OCI-LY1 (cell line): Measurements from ENCODE around the gene NEURL1.
"Not testable (repeated sequence)": the region's sequence is repeated elsewhere in the genome, so short reads cannot be mapped to it uniquely, and the experiment has no call there.

ENCODE experiments used
- H2AFZ ChIP-seq: fragments of 200-600 bp; sonication (generic), shearing (Covaris generic); 2 replicates; pipeline ENCODE4 v1.6.0; 2014; ENCODE audit warnings: antibody characterized with exemption, mild to moderate bottlenecking, low read length
- H3F3A ChIP-seq: fragments of 200-600 bp; sonication (generic), shearing (Covaris generic); 2 replicates; pipeline ENCODE4 v1.6.0; 2014; ENCODE audit warnings: mild to moderate bottlenecking, antibody characterized with exemption, low read length, moderate library complexity; ENCODE audit not compliant: insufficient read depth
- H3K27ac ChIP-seq: fragments of 200-600 bp; sonication (generic); 2 replicates; pipeline ENCODE4 v1.5.1; 2014; ENCODE audit warnings: low read length, mixed run types, mild to moderate bottlenecking, low read depth; ENCODE audit not compliant: poor library complexity, severe bottlenecking
- H3K27me3 ChIP-seq: fragments of 200-600 bp; sonication (generic); 2 replicates; pipeline ENCODE4 v1.6.0; 2014; ENCODE audit warnings: antibody characterized with exemption, mild to moderate bottlenecking, low read length, moderate library complexity; ENCODE audit not compliant: insufficient read depth
- H3K36me3 ChIP-seq: fragments of 200-600 bp; sonication (generic); 2 replicates; pipeline ENCODE4 v1.6.1; 2014; ENCODE audit warnings: mild to moderate bottlenecking, antibody characterized with exemption, low read length, moderate library complexity, mixed read lengths; ENCODE audit not compliant: insufficient read depth
- H3K4me1 ChIP-seq: fragments of 200-600 bp; sonication (generic); 2 replicates; pipeline ENCODE4 v1.5.1; 2014; ENCODE audit warnings: mild to moderate bottlenecking, low read length, moderate library complexity; ENCODE audit not compliant: insufficient read depth, severe bottlenecking
- H3K4me2 ChIP-seq: fragments of 200-600 bp; sonication (generic), shearing (Covaris generic); 2 replicates; pipeline ENCODE4 v1.6.1; 2014; ENCODE audit warnings: low read length
- H3K4me3 ChIP-seq: fragments of 200-600 bp; sonication (generic); 2 replicates; pipeline ENCODE4 v1.5.1; 2014; ENCODE audit warnings: low read length, low read depth, mild to moderate bottlenecking, mixed read lengths; ENCODE audit not compliant: poor library complexity, severe bottlenecking
- H3K79me2 ChIP-seq: fragments of 200-600 bp; shearing (Covaris generic); 2 replicates; pipeline ENCODE4 v1.6.1; 2016; ENCODE audit warnings: mixed run types, low read length, mixed read lengths; ENCODE audit not compliant: insufficient read depth
- H3K9ac ChIP-seq: fragments of 200-600 bp; sonication (generic), shearing (Covaris generic); 2 replicates; pipeline ENCODE4 v1.6.1; 2014; ENCODE audit warnings: mild to moderate bottlenecking, low read length, mixed read lengths
- H3K9me2 ChIP-seq: fragments of 200-600 bp; sonication (generic), shearing (Covaris generic); 2 replicates; pipeline ENCODE4 v1.6.1; 2014; ENCODE audit warnings: low read depth, mild to moderate bottlenecking, low read length, mixed read lengths
- H3K9me3 ChIP-seq: fragments of 200-600 bp; shearing (Covaris generic); 2 replicates; pipeline ENCODE4 v1.6.1; 2014; ENCODE audit warnings: low read length, mixed read lengths
- H4K20me1 ChIP-seq: fragments of 200-600 bp; sonication (generic), shearing (Covaris generic); 2 replicates; pipeline ENCODE4 v1.6.0; 2016; ENCODE audit warnings: mild to moderate bottlenecking, low read length; ENCODE audit not compliant: insufficient read depth
- EZH2 ChIP-seq: fragments of 200-600 bp; sonication (generic), shearing (Covaris generic); IDR thresholded peaks from 2 replicates; pipeline ENCODE4 v1.8.0; 2017; ENCODE audit warnings: borderline replicate concordance, mixed run types, mild to moderate bottlenecking, antibody characterized with exemption, low read length, moderate library complexity, mixed read lengths
- TF ChIP-seq, protein P1 (sequence below): fragments of 200-600 bp; sonication (generic), shearing (Covaris generic); IDR thresholded peaks from 2 replicates; pipeline ENCODE4 v1.5.1; 2017; ENCODE audit warnings: mild to moderate bottlenecking, antibody characterized with exemption, low read length, moderate library complexity, mixed read lengths

Gene NEURL1

DNA sequence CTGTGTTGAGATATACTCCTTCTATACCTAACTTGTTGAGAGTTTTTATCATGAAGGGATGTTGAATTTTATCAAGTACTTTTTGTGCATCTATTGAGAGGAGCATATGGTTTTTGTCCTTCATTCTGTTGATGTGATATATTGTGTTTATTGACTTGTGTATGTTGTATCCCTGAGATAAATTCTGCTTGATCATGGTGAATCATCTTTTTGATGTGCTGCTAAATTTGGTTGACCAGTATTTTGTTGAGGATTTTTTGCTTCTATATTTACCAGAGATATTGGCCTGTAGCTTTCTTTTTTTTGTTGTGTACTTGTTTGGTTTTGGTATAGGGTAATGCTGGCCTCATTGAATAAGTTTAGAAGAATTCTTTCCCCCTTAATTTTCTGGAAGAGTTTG lies 32.4 kb downstream of the NEURL1 start:
- no peak overlapping the region for H3K27ac ChIP-seq
- no peak for TF ChIP-seq EZH2
- TF ChIP-seq, protein P1, sequence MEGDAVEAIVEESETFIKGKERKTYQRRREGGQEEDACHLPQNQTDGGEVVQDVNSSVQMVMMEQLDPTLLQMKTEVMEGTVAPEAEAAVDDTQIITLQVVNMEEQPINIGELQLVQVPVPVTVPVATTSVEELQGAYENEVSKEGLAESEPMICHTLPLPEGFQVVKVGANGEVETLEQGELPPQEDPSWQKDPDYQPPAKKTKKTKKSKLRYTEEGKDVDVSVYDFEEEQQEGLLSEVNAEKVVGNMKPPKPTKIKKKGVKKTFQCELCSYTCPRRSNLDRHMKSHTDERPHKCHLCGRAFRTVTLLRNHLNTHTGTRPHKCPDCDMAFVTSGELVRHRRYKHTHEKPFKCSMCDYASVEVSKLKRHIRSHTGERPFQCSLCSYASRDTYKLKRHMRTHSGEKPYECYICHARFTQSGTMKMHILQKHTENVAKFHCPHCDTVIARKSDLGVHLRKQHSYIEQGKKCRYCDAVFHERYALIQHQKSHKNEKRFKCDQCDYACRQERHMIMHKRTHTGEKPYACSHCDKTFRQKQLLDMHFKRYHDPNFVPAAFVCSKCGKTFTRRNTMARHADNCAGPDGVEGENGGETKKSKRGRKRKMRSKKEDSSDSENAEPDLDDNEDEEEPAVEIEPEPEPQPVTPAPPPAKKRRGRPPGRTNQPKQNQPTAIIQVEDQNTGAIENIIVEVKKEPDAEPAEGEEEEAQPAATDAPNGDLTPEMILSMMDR = no peak
- no peaks in the 10 kb centered on the region for H4K20me1 ChIP-seq
- no peaks in the 10 kb centered on the region; the same call in 1 of the 2 replicates for H3K27me3 ChIP-seq
- H3K4me3 ChIP-seq = no peak overlapping the region
- H2AFZ ChIP-seq = no peak overlapping the region
- H3K9me2 ChIP-seq = no peaks in the 10 kb centered on the region
- no peaks in the 10 kb centered on the region for H3K36me3 ChIP-seq
- H3F3A ChIP-seq = no peaks in the 10 kb centered on the region
- H3K4me2 ChIP-seq = no peak overlapping the region
- no peaks in the 10 kb centered on the region for H3K4me1 ChIP-seq
- H3K79me2 ChIP-seq = no peaks in the 10 kb centered on the region
- H3K9me3 ChIP-seq = 0 out of 2 replicates have a peak, but pooled peaks cover 4% of the 10 kb centered on the region
- no peak overlapping the region for H3K9ac ChIP-seq

DNA sequence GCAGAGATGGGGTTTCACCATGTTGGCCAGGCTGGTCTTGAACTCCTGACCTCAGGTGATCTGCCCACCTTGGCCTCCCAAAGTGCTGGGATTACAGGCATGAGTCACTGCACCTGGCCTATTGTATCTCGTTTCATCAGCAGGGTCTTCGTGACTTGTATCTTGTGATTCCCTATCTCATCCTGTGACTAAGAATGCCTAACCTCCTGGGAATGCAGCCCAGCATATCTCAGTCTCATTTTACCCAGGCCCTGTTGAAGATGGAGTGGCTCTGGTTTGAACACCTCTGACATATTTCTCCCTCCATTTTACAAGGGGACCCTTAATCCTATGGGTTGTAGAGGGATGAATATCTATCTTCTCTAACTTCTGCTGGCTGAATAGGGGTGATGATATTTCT lies 34.0 kb downstream of the NEURL1 start:
- not testable (repeated sequence) for H3K4me3 ChIP-seq, H3K36me3 ChIP-seq, H3F3A ChIP-seq, H3K9me3 ChIP-seq, H3K27me3 ChIP-seq, H2AFZ ChIP-seq, H4K20me1 ChIP-seq, H3K79me2 ChIP-seq, H3K9ac ChIP-seq, H3K4me1 ChIP-seq, H3K9me2 ChIP-seq, H3K27ac ChIP-seq, H3K4me2 ChIP-seq

DNA sequence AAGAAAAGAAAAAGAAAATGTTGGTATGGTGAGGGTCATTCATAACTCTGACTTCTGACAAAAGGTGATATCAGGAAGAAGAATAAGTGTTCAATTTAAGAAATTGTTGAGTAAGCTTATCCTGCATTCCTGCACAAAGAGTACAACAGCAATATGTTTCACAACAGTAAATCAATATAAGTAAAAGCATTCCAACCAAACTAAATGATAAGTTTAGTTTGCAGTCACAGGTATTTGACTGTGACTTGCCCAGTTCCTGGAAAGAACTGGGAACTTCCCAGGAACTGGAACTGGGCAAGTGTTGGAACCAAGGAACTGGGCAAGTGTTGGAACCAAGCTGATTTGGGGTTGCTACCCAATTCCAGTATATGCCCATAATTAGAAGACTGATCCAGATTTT lies 35.0 kb downstream of the NEURL1 start:
- Histone ChIP-seq H3K9me3 (0 out of 2 replicates have a peak, but pooled peaks cover 4% of the 10 kb centered on the region), H3K4me2 (no peak overlapping the region), H3K27me3 (no peaks in the 10 kb centered on the region; the same call in 1 of the 2 replicates), H3K4me1 (no peaks in the 10 kb centered on the region), H3K27ac (no peak overlapping the region), H3K9ac (no peak overlapping the region), H3K4me3 (no peak overlapping the region), H3K79me2 (no peaks in the 10 kb centered on the region), H2AFZ (no peak overlapping the region), H3F3A (no peaks in the 10 kb centered on the region), H3K9me2 (no peaks in the 10 kb centered on the region), H3K36me3 (no peaks in the 10 kb centered on the region), H4K20me1 (no peaks in the 10 kb centered on the region)
- no peak for TF ChIP-seq EZH2
- TF ChIP-seq, protein P1 = no peak

DNA sequence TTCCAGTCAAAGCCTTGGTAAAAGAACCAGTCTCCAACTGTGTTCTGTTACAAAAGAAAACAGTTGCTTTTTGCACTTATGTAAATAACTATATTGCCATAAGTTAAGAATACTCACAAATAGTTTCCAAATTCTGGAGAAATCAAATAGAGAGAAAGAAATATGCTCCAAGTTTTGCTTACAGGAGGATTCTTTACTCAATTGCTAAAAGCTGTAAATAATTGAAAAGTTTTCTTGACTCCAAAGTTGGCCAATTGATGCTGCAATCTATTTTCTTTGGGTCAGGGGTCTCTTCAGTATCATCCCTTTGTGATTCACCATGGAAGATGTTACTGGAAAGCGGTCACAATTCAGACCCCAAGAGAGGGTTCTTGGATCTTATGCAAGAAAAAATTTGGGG lies 36.0 kb downstream of the NEURL1 start:
- Histone ChIP-seq H3F3A (no peaks in the 10 kb centered on the region), H4K20me1 (no peaks in the 10 kb centered on the region), H3K4me1 (no peaks in the 10 kb centered on the region), H3K9ac (no peak overlapping the region), H3K27me3 (no peaks in the 10 kb centered on the region; the same call in 1 of the 2 replicates), H3K27ac (no peak overlapping the region), H2AFZ (no peak overlapping the region), H3K9me3 (0 out of 2 replicates have a peak, but pooled peaks cover 4% of the 10 kb centered on the region), H3K36me3 (no peaks in the 10 kb centered on the region), H3K9me2 (no peaks in the 10 kb centered on the region), H3K4me2 (no peak overlapping the region), H3K4me3 (no peak overlapping the region), H3K79me2 (no peaks in the 10 kb centered on the region)
- TF ChIP-seq EZH2 = no peak
- TF ChIP-seq, protein P1 = no peak
